ENCODE data around the gene MAFG. TPM values are rescaled to one million over a fixed set of nuclear protein-coding genes. Genes with fewer than 3 reads are reported as not detected.

The MAFG gene
- total and polyA plus RNA-seq, 2 of the 13 experiments (the other 11 are each of a cell fraction or from before 2014, with no cell fraction given), result 14.5 to 20.0 TPM

DNA sequence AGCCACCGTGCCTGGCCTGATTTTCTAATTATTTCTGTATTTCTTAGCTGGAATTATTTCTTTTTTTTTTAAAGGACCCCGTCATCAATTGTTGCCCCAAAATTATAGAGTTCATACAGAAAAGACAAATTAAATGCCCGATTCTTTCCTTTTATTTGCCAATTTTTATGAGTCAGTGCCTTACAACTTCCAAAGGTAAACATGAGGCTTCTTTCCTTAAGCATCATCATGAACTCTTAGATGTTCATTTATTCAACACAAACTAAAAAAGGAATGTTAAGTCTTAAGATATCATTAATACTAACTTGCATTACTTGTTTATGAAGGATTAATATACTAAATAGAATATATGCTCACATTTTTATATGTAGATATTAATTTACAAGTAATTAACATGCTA lies 49.2 kb downstream of the MAFG start (continued):
- no peak for TF ChIP-seq ZNF180 (CRISPR knock-in tag; IDR thresholded peaks at IDR 0.05; ENCODE audit: borderline replicate concordance, low read depth)
- no peak for TF ChIP-seq BHLHE40 (IDR thresholded peaks at IDR 0.05; ENCODE audit: low read length)
- no peak for TF ChIP-seq SPEN (CRISPR knock-in tag; IDR thresholded peaks at IDR 0.05; ENCODE audit: low read depth)
- no peak for TF ChIP-seq SYNCRIP (IDR thresholded peaks at IDR 0.05; ENCODE audit: insufficient read depth, low read depth, low read length)

DNA sequence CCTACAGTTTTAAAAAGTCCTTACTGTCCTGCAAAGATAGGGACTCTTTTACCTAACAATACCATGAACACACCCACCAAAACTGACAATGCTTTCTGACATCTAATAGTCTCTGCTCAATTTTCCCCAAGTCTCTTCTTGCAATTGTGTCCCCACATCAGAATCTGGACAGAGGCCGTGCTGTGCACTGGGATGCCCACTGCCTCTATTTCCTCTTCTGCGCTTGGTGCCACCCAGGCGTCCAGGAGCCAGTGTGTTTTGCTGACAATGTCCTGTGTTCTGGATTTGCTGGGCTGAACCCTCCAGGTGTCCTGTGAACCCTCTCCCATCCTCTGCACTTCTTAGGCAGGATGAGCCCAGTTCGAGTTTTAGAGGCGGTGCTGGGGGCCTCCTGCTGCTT lies 50.0 kb downstream of the MAFG start:
- no peak overlapping the region for H3K9ac ChIP-seq (ENCODE audit: insufficient read depth, low read depth, low read length)
- H4K20me1 ChIP-seq (ENCODE audit: insufficient read depth, low read length), result no peaks in the 10 kb centered on the region
- peaks cover 4 to 26% of the 10 kb centered on the region in 2 experiments; a peak in 4 of 5 replicates for H3K36me3 ChIP-seq (replicated peaks in 1 of 2; ENCODE audit: control insufficient read depth in 1 of 2, insufficient read depth in 2 of 2, low read length in 2 of 2)
- FAIRE-seq (no peak), DNase-seq (ENCODE audit: low spot score) (no peak), ATAC-seq (no peak)
- H3K9me3 ChIP-seq (ENCODE audit: low read length), result no peaks in the 10 kb centered on the region
- POLR2A ChIA-PET, result no interaction called here
- no peaks in the 10 kb centered on the region for H3K27me3 ChIP-seq (ENCODE audit: control insufficient read depth in 1 of 2, insufficient read depth in 2 of 2, low read length in 2 of 2)
- CTCF ChIA-PET (ENCODE audit: low intra/inter-chr PET ratio, low total read pairs), result no interaction called here
- WGBS (ENCODE audit: low lambda C conversion rate), result 97% methylated on average over 5 of the region's 5 CpGs
- no peak for TF ChIP-seq POLR2AphosphoS5 (IDR thresholded peaks at IDR 0.05; ENCODE audit: low read depth, low read length)
- no peak for TF ChIP-seq EEA1 (CRISPR knock-in tag; IDR thresholded peaks at IDR 0.05; ENCODE audit: borderline replicate concordance)
- TF ChIP-seq NRL (CRISPR knock-in tag; IDR thresholded peaks at IDR 0.05; ENCODE audit: borderline replicate concordance), result no peak
- TF ChIP-seq SOX5 (CRISPR knock-in tag; IDR thresholded peaks at IDR 0.05; ENCODE audit: borderline replicate concordance), result no peak
- TF ChIP-seq, protein P1, sequence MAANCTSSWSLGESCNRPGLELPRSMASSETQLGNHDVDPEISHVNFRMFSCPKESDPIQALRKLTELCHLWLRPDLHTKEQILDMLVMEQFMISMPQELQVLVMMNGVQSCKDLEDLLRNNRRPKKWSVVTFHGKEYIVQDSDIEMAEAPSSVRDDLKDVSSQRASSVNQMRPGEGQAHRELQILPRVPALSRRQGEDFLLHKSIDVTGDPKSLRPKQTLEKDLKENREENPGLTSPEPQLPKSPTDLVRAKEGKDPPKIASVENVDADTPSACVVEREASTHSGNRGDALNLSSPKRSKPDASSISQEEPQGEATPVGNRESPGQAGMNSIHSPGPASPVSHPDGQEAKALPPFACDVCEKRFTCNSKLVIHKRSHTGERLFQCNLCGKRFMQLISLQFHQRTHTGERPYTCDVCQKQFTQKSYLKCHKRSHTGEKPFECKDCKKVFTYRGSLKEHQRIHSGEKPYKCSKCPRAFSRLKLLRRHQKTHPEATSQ (CRISPR knock-in tag; IDR thresholded peaks at IDR 0.05; ENCODE audit: borderline replicate concordance), result no peak
- TF ChIP-seq GTF3A (CRISPR knock-in tag; conservative IDR thresholded peaks at IDR 0.05), result no peak
- TF ChIP-seq, protein P2, sequence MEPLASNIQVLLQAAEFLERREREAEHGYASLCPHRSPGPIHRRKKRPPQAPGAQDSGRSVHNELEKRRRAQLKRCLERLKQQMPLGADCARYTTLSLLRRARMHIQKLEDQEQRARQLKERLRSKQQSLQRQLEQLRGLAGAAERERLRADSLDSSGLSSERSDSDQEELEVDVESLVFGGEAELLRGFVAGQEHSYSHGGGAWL (CRISPR knock-in tag; IDR thresholded peaks at IDR 0.05), result no peak
- no peak for TF ChIP-seq ZNF34 (CRISPR knock-in tag; IDR thresholded peaks at IDR 0.05; ENCODE audit: borderline replicate concordance)
- no peak for TF ChIP-seq TCF12 (IDR thresholded peaks at IDR 0.05)
- no peak for TF ChIP-seq TCF12 (CRISPR knock-in tag; IDR thresholded peaks at IDR 0.05)
- TF ChIP-seq, protein P3, sequence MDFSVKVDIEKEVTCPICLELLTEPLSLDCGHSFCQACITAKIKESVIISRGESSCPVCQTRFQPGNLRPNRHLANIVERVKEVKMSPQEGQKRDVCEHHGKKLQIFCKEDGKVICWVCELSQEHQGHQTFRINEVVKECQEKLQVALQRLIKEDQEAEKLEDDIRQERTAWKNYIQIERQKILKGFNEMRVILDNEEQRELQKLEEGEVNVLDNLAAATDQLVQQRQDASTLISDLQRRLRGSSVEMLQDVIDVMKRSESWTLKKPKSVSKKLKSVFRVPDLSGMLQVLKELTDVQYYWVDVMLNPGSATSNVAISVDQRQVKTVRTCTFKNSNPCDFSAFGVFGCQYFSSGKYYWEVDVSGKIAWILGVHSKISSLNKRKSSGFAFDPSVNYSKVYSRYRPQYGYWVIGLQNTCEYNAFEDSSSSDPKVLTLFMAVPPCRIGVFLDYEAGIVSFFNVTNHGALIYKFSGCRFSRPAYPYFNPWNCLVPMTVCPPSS (IDR thresholded peaks at IDR 0.05), result no peak
- TF ChIP-seq EHMT2 (IDR thresholded peaks at IDR 0.05; ENCODE audit: borderline replicate concordance, low read depth, low read length), result no peak
- TF ChIP-seq ZNF431 (CRISPR knock-in tag; IDR thresholded peaks at IDR 0.05; ENCODE audit: borderline replicate concordance, low read depth), result no peak
- TF ChIP-seq ZSCAN29 (CRISPR knock-in tag; conservative IDR thresholded peaks at IDR 0.05), result no peak
- no peak for TF ChIP-seq MTF1 (CRISPR knock-in tag; IDR thresholded peaks at IDR 0.05)
- no peak for TF ChIP-seq NFYB (CRISPR knock-in tag; IDR thresholded peaks at IDR 0.05)
- intact Hi-C loops (cut with micrococcal nuclease; ENCODE audit: unreplicated experiment) (no loop called here), in situ Hi-C loops (cut with HindIII; ENCODE audit: extremely low pct_ligation_motif_present, low pct_unique_long_range_greater_than_20kb) (no loop called here)
- no TSS peak for BruUV-seq (replicated peaks)
- no peak overlapping the region for H3K27ac ChIP-seq (ENCODE audit: extremely low read length, insufficient read depth, low read length)
- H3K4me2 ChIP-seq (ENCODE audit: low read depth, low read length), result no peak overlapping the region
- H2AFZ ChIP-seq (ENCODE audit: low read length), result no peak overlapping the region
- H3K4me3 ChIP-seq (replicated peaks in 1 of 3; ENCODE audit: insufficient read depth in 1 of 3, low read depth in 2 of 3, low read length in 3 of 3), result no peak overlapping the region
- H3K4me1 ChIP-seq (ENCODE audit: insufficient read depth, low read length), result peaks cover 4% of the 10 kb centered on the region
- H3K79me2 ChIP-seq (ENCODE audit: insufficient read depth, low read length), result no peaks in the 10 kb centered on the region

Data from HepG2 (cell line).